RPMI8226 (cell line): Measurements from ENCODE around the gene MED25.
A peak's percentile ranks its signal among the peaks of the same experiment; 100 is the strongest.
"Not testable (repeated sequence)": the region's sequence is repeated elsewhere in the genome, so short reads cannot be mapped to it uniquely, and the experiment has no call there.

Experiments
- DNase-seq: peaks from one replicate; pipeline ENCODE4 v3.0.0-alpha.2; 2015

The MED25 gene

DNA sequence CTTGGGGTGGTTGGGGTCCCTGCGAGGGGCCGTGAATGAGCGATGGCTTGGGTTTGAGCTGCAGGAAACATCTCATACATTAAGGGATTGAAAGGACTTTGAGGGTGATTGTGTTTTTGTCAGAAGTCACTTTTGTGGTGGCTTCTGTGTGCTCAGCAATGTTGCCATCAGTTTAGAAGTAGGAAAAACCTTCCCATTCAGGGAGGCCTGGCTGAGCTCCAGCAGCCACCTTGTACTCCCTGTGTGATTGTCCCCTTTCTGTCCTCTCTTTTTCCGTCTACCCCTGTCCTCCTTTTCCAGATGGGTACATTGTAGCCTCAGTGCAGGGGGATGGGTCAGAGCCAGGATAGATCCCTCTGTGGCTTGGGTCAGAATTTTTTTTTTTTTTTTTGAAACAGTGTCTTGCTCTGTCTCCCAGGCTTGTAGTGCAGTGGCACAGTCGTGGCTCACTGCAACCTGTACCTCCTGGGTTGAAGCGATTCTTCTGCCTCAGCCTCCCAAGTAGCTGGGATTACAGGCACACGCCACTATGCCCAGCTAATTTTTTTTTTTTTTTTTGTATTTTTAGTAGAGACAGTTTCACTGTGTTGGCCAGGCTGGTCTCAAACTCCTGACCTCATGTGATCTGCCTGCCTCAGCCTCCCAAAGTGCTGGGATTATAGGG lies 1.5 kb downstream of the MED25 start:
- DNase-seq, result not testable (repeated sequence)

GRCh38 chr19:49820125-49820524 lies 2.0 kb downstream of the MED25 start:
- DNase-seq, result no peak

GRCh38 chr19:49823472-49823871 lies 5.4 kb downstream of the MED25 start:
- DNase-seq, result no peak

GRCh38 chr19:49824662-49825061 lies 6.6 kb downstream of the MED25 start:
- no peak for DNase-seq

DNA sequence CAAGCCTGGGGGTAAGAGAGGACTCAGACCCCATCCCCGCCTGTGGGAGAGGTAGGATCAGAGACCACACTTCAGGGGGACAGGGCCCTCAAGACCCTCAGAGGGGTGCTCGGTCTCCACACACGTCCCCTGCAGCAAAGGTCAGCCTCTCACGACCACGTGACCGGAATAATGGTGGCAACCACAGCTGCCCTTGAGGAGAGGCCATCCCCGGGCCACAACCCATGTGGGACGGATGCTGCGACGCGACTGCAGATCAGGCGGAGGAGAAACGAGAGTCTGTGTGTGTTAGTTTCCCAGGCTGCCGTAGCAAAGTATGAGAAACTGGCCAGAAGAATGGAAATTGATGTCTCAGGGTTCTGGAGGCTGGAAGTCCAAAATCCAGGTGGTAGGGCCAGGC lies 8.9 kb downstream of the MED25 start:
- no peak for DNase-seq

- no peak for DNase-seq
Observed at GRCh38 chr19:49829200-49829599, 11.1 kb downstream of the MED25 start.

- DNase-seq, result no peak
Observed at GRCh38 chr19:49829721-49830120, 11.6 kb downstream of the MED25 start.

GRCh38 chr19:49830766-49831165 lies 12.7 kb downstream of the MED25 start:
- DNase-seq, result no peak

DNA sequence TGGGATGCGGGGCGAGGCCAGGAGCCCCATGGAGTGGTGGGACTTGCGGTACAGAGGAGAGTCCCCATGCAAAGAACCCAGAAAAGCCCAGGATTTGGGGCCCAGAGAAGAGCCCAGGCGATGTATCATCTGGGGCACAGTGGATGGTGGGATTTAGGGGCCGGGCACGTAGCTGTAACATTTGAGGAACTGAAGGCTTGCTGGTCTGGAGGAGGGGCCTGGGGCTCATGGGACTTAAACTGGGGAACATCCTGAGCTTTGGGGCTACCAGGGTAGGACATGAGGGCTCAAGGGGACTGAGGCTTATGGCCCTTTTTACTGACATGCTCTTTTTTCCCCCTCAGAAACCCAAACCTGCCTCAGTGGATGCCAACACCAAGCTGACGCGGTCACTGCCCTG lies 13.5 kb downstream of the MED25 start:
- no peak for DNase-seq

GRCh38 chr19:49832556-49832955 lies 14.5 kb downstream of the MED25 start:
- no peak for DNase-seq

GRCh38 chr19:49833599-49833998 lies 15.5 kb downstream of the MED25 start:
- no peak for DNase-seq

GRCh38 chr19:49835562-49835961 lies 17.5 kb downstream of the MED25 start:
- DNase-seq, result no peak

DNA sequence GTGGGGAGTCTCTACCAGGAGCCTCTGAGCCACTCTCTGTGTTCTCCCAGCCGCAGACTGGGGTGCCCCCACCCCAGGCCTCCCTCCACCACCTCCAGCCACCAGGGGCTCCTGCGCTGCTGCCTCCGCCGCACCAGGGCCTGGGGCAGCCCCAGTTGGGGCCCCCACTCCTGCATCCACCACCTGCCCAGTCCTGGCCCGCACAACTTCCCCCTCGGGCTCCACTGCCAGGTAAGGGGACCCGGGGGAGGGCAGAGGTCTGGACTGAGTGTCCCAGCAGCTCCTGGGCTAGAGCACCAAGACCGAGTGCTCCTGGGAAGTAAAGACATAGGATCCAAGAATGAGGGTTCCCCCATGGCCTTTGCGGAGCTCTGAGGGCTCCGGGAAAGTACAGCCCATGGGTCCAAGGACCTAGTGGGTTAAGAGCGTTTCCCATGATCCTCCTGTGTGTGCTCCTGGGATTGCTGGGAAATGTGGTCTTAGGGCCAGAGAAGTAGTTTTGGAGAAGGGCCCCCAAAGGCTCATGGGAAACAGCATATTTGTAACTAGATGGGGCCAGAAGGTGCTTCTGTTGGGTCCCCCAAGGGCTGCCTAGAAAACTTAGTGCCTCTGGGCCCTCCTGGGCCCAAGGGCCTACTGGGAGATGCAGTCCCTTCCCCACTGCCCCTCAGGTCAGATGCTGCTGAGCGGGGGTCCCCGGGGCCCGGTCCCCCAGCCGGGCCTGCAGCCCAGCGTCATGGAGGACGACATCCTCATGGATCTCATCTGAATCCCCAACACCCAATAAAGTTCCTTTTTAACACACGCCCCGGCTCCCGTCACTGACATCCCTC lies 18.3 kb downstream of the MED25 start:
- DNase-seq, result no peak

DNA sequence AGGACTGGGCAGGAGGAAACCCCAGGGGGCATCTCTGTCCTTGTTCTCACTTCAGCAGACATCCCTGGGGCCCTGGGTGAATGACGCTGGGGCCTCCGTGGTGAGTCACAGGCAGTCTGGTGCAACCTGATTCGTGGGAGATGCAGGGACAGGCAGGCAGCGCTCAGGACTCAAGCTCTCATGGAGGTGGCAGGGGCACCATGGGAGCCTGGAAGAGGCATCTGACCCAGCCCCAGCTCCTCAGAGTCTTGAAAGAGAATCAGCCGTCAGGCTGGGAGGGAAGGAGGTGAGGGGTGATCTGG lies 18.9 kb downstream of the MED25 start:
- no peak for DNase-seq

- no peak for DNase-seq
Observed at GRCh38 chr19:49837425-49837824, 19.3 kb downstream of the MED25 start.

DNA sequence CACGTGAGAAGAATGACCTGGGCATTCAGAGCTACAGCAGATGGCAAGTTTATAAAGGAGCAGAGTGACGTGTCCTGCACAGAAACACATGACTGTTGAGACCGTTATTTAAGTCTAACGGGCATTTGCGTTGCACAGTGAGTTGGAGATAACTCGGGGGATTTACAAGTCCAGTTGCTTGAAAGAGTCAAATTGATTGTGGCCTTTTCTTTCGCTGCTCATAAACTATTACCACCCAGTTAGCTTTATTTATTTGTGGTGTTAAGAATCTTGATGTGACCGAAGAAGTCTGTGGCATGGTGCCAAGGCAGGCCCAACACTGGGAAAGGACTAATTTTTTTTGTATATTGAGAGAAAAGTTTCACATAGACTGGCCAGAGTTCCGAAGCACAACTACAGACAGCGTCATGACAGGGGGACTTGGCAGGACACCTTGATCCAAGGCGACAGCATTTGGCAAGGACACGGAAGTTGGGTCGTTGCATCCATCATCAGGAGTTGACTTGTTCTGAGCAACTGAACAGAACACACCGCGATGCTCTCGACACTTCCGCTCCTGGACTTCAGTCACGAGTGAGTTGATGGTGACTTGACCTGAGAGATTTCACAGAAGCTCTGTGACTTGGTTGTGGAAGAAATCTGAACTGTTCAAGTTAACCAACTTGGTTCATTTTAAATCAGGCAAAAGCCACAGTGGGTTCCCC lies 20.9 kb downstream of the MED25 start:
- DNase-seq, result no peak

- no peak for DNase-seq
Observed at GRCh38 chr19:49839713-49840112, 21.6 kb downstream of the MED25 start.

GRCh38 chr19:49840321-49840720 lies 22.2 kb downstream of the MED25 start:
- DNase-seq, result no peak

GRCh38 chr19:49840736-49841249 lies 22.7 kb downstream of the MED25 start:
- DNase-seq, result no peak

DNA sequence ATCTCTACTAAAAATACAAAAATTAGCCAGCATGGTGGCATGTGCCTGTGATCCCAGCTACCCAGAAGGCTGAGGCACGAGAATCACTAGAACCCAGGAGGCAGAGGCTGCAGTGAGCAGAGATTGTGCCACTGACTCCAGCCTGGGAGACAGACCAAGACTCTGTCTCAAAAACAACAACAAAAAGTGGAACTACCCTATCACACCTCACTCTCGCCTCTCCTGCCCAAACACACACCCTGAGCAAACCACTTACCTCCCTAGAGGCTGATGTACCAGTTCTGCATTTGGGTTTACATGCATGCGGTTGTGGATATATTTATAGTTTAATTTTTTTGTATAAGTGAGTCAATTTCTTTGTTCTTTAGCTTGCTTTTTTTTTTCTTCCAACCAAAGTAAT lies 25.2 kb downstream of the MED25 start:
- no peak for DNase-seq

GRCh38 chr19:49844138-49845095 lies 26.3 kb downstream of the MED25 start:
- DNase-seq, result peak; percentile 55

DNA sequence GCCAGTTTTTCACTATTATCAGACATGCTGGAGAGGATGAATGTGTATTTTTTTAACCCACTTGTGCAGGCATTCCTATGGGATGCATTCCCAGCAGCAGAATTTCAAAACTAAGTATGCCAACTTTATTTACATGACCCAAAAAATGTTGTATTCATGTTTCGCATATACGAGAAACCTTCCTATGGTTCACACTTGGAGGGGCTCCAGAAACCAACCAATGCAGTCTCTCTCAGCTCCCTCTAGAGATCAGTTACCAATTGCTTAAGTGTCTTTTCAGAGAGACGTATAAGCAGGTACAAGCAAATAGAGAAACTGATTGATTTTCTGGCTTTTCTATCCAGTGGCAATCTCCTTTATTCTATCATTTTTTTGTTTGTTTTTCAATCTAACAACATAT lies 27.3 kb downstream of the MED25 start:
- no peak for DNase-seq

DNA sequence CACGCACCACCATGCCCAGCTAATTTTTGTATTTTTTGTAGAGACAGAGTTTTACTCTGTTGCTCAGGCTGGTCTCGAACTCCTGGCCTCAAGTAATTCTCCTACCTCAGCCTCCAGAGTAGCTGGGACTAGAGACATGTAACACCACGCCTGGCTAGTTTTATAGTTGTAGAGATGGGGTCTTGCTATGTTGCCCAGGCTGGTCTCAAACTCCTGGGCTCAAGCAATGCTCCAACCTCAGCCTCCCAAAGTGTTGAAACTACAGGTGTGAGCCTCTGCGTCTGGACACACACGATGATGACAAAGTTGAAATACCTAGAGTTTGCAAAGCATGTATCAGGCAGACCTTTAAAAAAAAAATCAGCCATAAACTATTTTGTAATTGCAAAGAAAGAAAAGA lies 28.3 kb downstream of the MED25 start:
- no peak for DNase-seq
